ENCODE results near the gene EIF5AL1. TPM values are rescaled to one million over a fixed set of nuclear protein-coding genes. Genes with fewer than 3 reads are reported as not detected.
A peak's percentile ranks its signal among the peaks of the same experiment; 100 is the strongest.
"Not testable (repeated sequence)": the region's sequence is repeated elsewhere in the genome, so short reads cannot be mapped to it uniquely, and the experiment has no call there.

EIF5AL1 gene
- total and polyA plus RNA-seq, 7 experiments from 2014 or later, result 0.06 to 1.0 (median 0.25) TPM; not detected in 1

GRCh38 chr10:79502561-79503309, 9.6 kb upstream of the EIF5AL1 start:
- Mint-ChIP-seq H3K36me3 (no peaks in the 10 kb centered on the region), H3K27ac (peak overlapping the region in 1 of 9 donors; percentile 67), H3K4me3 (no peak overlapping the region), H3K27me3 (peaks cover 3 to 41% (median 21%) of the 10 kb centered on the region in 5 donors), H3K9me3 (peaks cover 0 to 2% (median 0%) of the 10 kb centered on the region in 11 donors), H3K4me1 (peaks cover 0 to 11% (median 0%) of the 10 kb centered on the region in 7 donors)
- ATAC-seq (no peak), DNase-seq (no peak)
- intact Hi-C loops (cut with micrococcal nuclease), result no loop called here
- Histone ChIP-seq H3K27ac (ENCODE audit: low read depth, low read length) (no peak overlapping the region), H3K4me1 (ENCODE audit: control insufficient read depth in 2 of 2, insufficient read depth in 2 of 2, low read length in 2 of 2) (no peaks in the 10 kb centered on the region), H3K27me3 (ENCODE audit: control insufficient read depth in 2 of 2, insufficient read depth in 2 of 2, low read length in 2 of 2) (no peaks in the 10 kb centered on the region), H3K9me3 (ENCODE audit: control insufficient read depth in 2 of 3, low read length in 3 of 3) (no peaks in the 10 kb centered on the region), H3K36me3 (ENCODE audit: control insufficient read depth in 2 of 3, insufficient read depth in 3 of 3, low read length in 3 of 3) (no peaks in the 10 kb centered on the region), H3K4me3 (ENCODE audit: low read length) (no peak overlapping the region)
- CTCF ChIA-PET, result no interaction called here
- POLR2A ChIA-PET, result no interaction called here

DNA sequence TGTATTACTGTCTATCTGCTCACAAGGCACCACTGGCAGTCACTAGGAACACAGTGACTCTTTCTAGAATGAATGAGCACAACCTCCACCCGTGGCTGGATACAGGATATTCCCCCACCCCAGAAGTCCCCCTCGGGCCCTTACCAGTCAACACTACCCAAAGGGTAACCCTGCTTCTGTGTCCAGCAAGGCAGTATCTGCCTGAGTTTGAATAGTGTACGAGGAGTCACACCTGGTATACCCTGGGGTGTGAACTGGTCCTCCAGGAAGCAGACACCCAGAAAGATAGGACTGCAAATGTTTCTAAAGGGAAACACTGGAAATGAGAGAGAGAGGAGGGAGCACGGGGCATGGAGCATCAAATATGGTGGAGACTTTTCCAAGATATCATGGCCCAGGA, 8.5 kb upstream of the EIF5AL1 start:
- H3K9me3 ChIP-seq (ENCODE audit: control insufficient read depth in 2 of 3, low read length in 3 of 3); ATAC-seq; DNase-seq; H3K9me3 Mint-ChIP-seq; H3K27ac Mint-ChIP-seq; intact Hi-C loops (cut with micrococcal nuclease); H3K36me3 ChIP-seq (ENCODE audit: control insufficient read depth in 2 of 3, insufficient read depth in 3 of 3, low read length in 3 of 3); H3K4me1 ChIP-seq (ENCODE audit: control insufficient read depth in 2 of 2, insufficient read depth in 2 of 2, low read length in 2 of 2); H3K36me3 Mint-ChIP-seq; H3K4me3 ChIP-seq (ENCODE audit: low read length); H3K27ac ChIP-seq (ENCODE audit: low read depth, low read length); H3K27me3 ChIP-seq (ENCODE audit: control insufficient read depth in 2 of 2, insufficient read depth in 2 of 2, low read length in 2 of 2); H3K4me3 Mint-ChIP-seq; POLR2A ChIA-PET; CTCF ChIA-PET: not testable (repeated sequence)
- H3K4me1 Mint-ChIP-seq, result peaks cover 0 to 11% (median 0%) of the 10 kb centered on the region in 7 donors
- H3K27me3 Mint-ChIP-seq, result peaks cover 0 to 38% (median 15%) of the 10 kb centered on the region in 5 donors

GRCh38 chr10:79504483-79504882, 7.8 kb upstream of the EIF5AL1 start:
- Mint-ChIP-seq H3K27me3 (peaks cover 0 to 32% (median 15%) of the 10 kb centered on the region in 5 donors), H3K4me1 (peaks cover 0 to 11% (median 0%) of the 10 kb centered on the region in 7 donors)
- intact Hi-C loops (cut with micrococcal nuclease); H3K9me3 Mint-ChIP-seq; H3K36me3 Mint-ChIP-seq; H3K27ac Mint-ChIP-seq; H3K36me3 ChIP-seq (ENCODE audit: control insufficient read depth in 2 of 3, insufficient read depth in 3 of 3, low read length in 3 of 3); H3K9me3 ChIP-seq (ENCODE audit: control insufficient read depth in 2 of 3, low read length in 3 of 3); DNase-seq; H3K27ac ChIP-seq (ENCODE audit: low read depth, low read length); POLR2A ChIA-PET; H3K4me3 Mint-ChIP-seq; H3K4me3 ChIP-seq (ENCODE audit: low read length); CTCF ChIA-PET; H3K27me3 ChIP-seq (ENCODE audit: control insufficient read depth in 2 of 2, insufficient read depth in 2 of 2, low read length in 2 of 2); H3K4me1 ChIP-seq (ENCODE audit: control insufficient read depth in 2 of 2, insufficient read depth in 2 of 2, low read length in 2 of 2); ATAC-seq: not testable (repeated sequence)

- CTCF ChIA-PET; H3K4me3 Mint-ChIP-seq; H3K36me3 ChIP-seq (ENCODE audit: control insufficient read depth in 2 of 3, insufficient read depth in 3 of 3, low read length in 3 of 3); intact Hi-C loops (cut with micrococcal nuclease); H3K27ac Mint-ChIP-seq; H3K4me3 ChIP-seq (ENCODE audit: low read length); ATAC-seq; H3K27ac ChIP-seq (ENCODE audit: low read depth, low read length); H3K36me3 Mint-ChIP-seq; POLR2A ChIA-PET; DNase-seq; H3K27me3 ChIP-seq (ENCODE audit: control insufficient read depth in 2 of 2, insufficient read depth in 2 of 2, low read length in 2 of 2); H3K9me3 ChIP-seq (ENCODE audit: control insufficient read depth in 2 of 3, low read length in 3 of 3); H3K9me3 Mint-ChIP-seq; H3K4me1 ChIP-seq (ENCODE audit: control insufficient read depth in 2 of 2, insufficient read depth in 2 of 2, low read length in 2 of 2): not testable (repeated sequence)
- peaks cover 0 to 11% (median 0%) of the 10 kb centered on the region in 7 donors for H3K4me1 Mint-ChIP-seq
- peaks cover 0 to 32% (median 15%) of the 10 kb centered on the region in 5 donors for H3K27me3 Mint-ChIP-seq
Observed at GRCh38 chr10:79505328-79505727, 7.0 kb upstream of the EIF5AL1 start.

- Histone ChIP-seq H3K27me3 (ENCODE audit: control insufficient read depth in 2 of 2, insufficient read depth in 2 of 2, low read length in 2 of 2) (no peaks in the 10 kb centered on the region), H3K4me3 (ENCODE audit: low read length) (no peak overlapping the region), H3K27ac (ENCODE audit: low read depth, low read length) (no peak overlapping the region), H3K4me1 (ENCODE audit: control insufficient read depth in 2 of 2, insufficient read depth in 2 of 2, low read length in 2 of 2) (no peaks in the 10 kb centered on the region), H3K9me3 (ENCODE audit: control insufficient read depth in 2 of 3, low read length in 3 of 3) (no peaks in the 10 kb centered on the region), H3K36me3 (ENCODE audit: control insufficient read depth in 2 of 3, insufficient read depth in 3 of 3, low read length in 3 of 3) (no peaks in the 10 kb centered on the region)
- DNase-seq (no peak), ATAC-seq (no peak)
- no peak overlapping the region for H3K4me3 Mint-ChIP-seq
- H3K27ac Mint-ChIP-seq, result peak overlapping the region in 1 of 9 donors; percentile 1
- peaks cover 0 to 31% (median 15%) of the 10 kb centered on the region in 5 donors for H3K27me3 Mint-ChIP-seq
- CTCF ChIA-PET, result no interaction called here
- H3K9me3 Mint-ChIP-seq, result peaks cover 0 to 2% (median 0%) of the 10 kb centered on the region in 11 donors
- POLR2A ChIA-PET, result no interaction called here
- intact Hi-C loops (cut with micrococcal nuclease), result no loop called here
- no peaks in the 10 kb centered on the region for H3K36me3 Mint-ChIP-seq
- peaks cover 0 to 11% (median 0%) of the 10 kb centered on the region in 7 donors for H3K4me1 Mint-ChIP-seq
Observed at GRCh38 chr10:79505829-79506228, 6.5 kb upstream of the EIF5AL1 start.

- no peak for ATAC-seq
- H3K27ac ChIP-seq (ENCODE audit: low read depth, low read length), result no peak overlapping the region
- no peaks in the 10 kb centered on the region for H3K9me3 ChIP-seq (ENCODE audit: control insufficient read depth in 2 of 3, low read length in 3 of 3)
- Mint-ChIP-seq H3K9me3 (peaks cover 0 to 2% (median 0%) of the 10 kb centered on the region in 11 donors), H3K27me3 (peaks cover 0 to 24% (median 14%) of the 10 kb centered on the region in 5 donors), H3K4me3 (no peak overlapping the region), H3K4me1 (peaks cover 0 to 11% (median 0%) of the 10 kb centered on the region in 7 donors), H3K36me3 (no peaks in the 10 kb centered on the region), H3K27ac (no peak overlapping the region)
- H3K4me1 ChIP-seq (ENCODE audit: control insufficient read depth in 2 of 2, insufficient read depth in 2 of 2, low read length in 2 of 2), result no peaks in the 10 kb centered on the region
- DNase-seq, result no peak
- intact Hi-C loops (cut with micrococcal nuclease), result no loop called here
- H3K36me3 ChIP-seq (ENCODE audit: control insufficient read depth in 2 of 3, insufficient read depth in 3 of 3, low read length in 3 of 3), result no peaks in the 10 kb centered on the region
- POLR2A ChIA-PET, result no interaction called here
- no peaks in the 10 kb centered on the region for H3K27me3 ChIP-seq (ENCODE audit: control insufficient read depth in 2 of 2, insufficient read depth in 2 of 2, low read length in 2 of 2)
- H3K4me3 ChIP-seq (ENCODE audit: low read length), result no peak overlapping the region
- CTCF ChIA-PET, result no interaction called here
Observed at GRCh38 chr10:79507440-79508167, 4.7 kb upstream of the EIF5AL1 start.

Data from naive thymus-derived CD4-positive, alpha-beta T cell (primary cell).